Measurements from ENCODE around the gene ETNK1. TPM values are rescaled to one million over a fixed set of nuclear protein-coding genes. Genes with fewer than 3 reads are reported as not detected.
A peak's percentile ranks its signal among the peaks of the same experiment; 100 is the strongest.

Gene ETNK1
- total and polyA plus RNA-seq, 8 donors: 14.8 to 44.7 (median 21.6) TPM

DNA sequence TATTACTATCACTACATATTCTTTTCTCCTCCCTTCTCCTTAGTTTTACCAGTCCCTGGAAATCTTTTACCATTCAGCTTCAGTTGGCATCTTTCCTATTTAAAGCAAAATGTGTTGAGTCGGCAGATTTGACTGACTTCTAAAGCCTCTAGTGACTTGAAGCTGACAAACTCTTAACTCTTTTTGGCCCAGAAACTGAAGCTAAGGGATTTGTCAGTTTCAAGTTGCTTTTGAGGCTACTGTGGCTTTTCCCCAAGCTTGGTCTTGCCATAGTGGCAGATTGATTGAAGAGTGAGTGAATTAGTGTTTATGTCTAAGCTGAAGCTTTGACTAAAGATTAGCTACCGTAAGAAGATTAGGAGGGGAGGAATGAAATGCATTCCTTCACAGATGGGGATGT, 104.0 kb downstream of the ETNK1 start:
- 26 to 28% methylated on average over 2 of the region's 2 CpGs for WGBS, 2 donors
- ATAC-seq (peak in 1 of 4 donors; percentile 12), FAIRE-seq (no peak), DNase-seq (no peak)
- H3K36me3 ChIP-seq: no peaks in the 10 kb centered on the region
- H3K27me3 ChIP-seq: no peaks in the 10 kb centered on the region
- no peak overlapping the region for H3K4me3 ChIP-seq
- intact Hi-C loops (cut with DNase I): no loop called here
- H3K4me1 ChIP-seq: no peaks in the 10 kb centered on the region
- no peaks in the 10 kb centered on the region for H3K9me3 ChIP-seq
- TF ChIP-seq, protein P1, sequence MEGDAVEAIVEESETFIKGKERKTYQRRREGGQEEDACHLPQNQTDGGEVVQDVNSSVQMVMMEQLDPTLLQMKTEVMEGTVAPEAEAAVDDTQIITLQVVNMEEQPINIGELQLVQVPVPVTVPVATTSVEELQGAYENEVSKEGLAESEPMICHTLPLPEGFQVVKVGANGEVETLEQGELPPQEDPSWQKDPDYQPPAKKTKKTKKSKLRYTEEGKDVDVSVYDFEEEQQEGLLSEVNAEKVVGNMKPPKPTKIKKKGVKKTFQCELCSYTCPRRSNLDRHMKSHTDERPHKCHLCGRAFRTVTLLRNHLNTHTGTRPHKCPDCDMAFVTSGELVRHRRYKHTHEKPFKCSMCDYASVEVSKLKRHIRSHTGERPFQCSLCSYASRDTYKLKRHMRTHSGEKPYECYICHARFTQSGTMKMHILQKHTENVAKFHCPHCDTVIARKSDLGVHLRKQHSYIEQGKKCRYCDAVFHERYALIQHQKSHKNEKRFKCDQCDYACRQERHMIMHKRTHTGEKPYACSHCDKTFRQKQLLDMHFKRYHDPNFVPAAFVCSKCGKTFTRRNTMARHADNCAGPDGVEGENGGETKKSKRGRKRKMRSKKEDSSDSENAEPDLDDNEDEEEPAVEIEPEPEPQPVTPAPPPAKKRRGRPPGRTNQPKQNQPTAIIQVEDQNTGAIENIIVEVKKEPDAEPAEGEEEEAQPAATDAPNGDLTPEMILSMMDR (IDR thresholded peaks at IDR 0.05): no peak
- H3K27ac ChIP-seq: no peak overlapping the region

DNA sequence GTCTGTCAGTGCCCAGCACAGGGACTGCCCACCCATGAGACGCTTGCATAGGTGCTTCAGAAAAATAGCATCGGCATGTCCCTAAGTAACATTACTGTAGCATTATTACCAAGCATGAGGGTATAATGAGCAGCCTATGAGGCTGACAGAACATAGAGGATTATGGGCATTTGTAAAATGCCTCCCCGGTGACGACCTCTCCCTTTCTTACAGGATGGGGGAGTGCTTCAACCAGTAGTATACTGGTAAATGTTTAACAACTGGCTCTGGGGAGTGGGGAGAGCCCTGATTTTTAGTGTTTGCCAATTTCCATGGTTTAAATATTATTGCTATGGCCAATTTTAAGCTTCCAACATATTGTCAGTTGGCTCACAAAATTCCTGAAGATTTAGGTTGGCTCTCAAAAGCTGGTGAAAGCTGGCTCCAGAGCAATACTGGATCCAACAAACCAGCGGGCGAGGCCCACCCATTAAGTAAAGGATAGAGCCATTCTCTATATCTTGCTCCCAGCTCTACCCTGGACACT, 104.5 kb downstream of the ETNK1 start:
- no peak for FAIRE-seq
- no peak for DNase-seq
- no peak overlapping the region for H3K4me3 ChIP-seq

DNA sequence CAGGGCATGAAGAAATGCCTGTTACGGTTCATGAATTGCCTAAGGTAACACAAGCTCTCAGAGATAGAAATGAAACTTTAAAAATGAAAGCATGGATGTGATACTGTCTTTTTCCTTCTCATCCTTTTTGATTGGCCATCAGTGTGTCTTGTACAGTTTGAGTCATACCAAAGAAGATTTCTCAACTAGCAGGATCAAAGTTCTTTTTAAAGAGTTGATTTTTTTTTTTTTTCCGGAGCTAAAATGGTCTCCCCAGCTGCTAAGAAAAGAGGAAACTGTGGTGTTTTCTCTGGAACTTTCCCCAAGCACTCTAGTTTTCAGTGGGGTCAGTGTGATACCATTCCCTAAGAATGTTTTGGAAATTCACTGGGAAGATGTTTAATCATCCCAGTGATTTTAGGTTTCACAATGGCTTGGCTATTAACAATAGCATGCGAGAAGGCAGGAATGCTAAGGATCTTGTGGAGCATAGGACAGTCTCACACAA, 105.0 kb downstream of the ETNK1 start:
- FAIRE-seq: no peak

More for the DNA sequence above, 104.5 kb downstream of the ETNK1 start:
- no peaks in the 10 kb centered on the region for H3K27me3 ChIP-seq
- no peaks in the 10 kb centered on the region for H3K9me3 ChIP-seq
- H3K36me3 ChIP-seq: no peaks in the 10 kb centered on the region
- 68 to 78% methylated on average over 6 of the region's 6 CpGs for WGBS, 2 donors
- peak overlapping the region in 1 of 4 donors; percentile 4 for H3K27ac ChIP-seq
- TF ChIP-seq, protein P1 (IDR thresholded peaks at IDR 0.05): no peak
- intact Hi-C loops (cut with DNase I): no loop called here
- no peaks in the 10 kb centered on the region for H3K4me1 ChIP-seq
- no peak for ATAC-seq

DNA sequence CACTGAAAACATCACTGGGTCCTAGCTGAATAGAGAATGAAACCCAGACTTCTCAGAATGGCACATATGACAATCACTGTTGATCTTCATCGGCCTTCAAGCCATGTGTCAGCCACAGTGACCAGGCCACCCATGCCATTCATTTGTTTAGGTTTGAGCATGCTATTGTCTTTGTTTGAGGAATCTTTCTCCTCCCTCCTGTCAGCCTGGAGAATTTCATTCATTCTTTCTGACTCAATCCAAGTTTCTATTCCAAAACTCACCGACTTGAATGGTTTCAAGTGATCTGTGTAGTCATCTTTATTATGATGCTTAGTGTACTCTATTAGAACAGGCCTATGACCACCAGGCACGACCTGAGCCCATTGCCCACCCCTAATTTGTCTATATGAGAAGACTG, 106.3 kb downstream of the ETNK1 start:
- no peaks in the 10 kb centered on the region for H3K4me1 ChIP-seq
- no peak overlapping the region for H3K4me3 ChIP-seq
- TF ChIP-seq, protein P1 (IDR thresholded peaks at IDR 0.05): no peak
- no peak overlapping the region for H3K27ac ChIP-seq
- ATAC-seq (no peak), FAIRE-seq (no peak), DNase-seq (no peak)
- no peaks in the 10 kb centered on the region for H3K27me3 ChIP-seq
- no peaks in the 10 kb centered on the region for H3K9me3 ChIP-seq
- intact Hi-C loops (cut with DNase I): no loop called here
- no peaks in the 10 kb centered on the region for H3K36me3 ChIP-seq
- 52 to 61% methylated on average over 3 of the region's 3 CpGs for WGBS, 2 donors

More for the DNA sequence above, 105.0 kb downstream of the ETNK1 start:
- intact Hi-C loops (cut with DNase I): no loop called here
- Histone ChIP-seq H3K4me1 (no peaks in the 10 kb centered on the region), H3K27me3 (no peaks in the 10 kb centered on the region), H3K27ac (peak overlapping the region in 1 of 4 donors; percentile 4), H3K36me3 (no peaks in the 10 kb centered on the region), H3K9me3 (no peaks in the 10 kb centered on the region), H3K4me3 (no peak overlapping the region)
- 63 to 73% methylated on average over 3 of the region's 3 CpGs for WGBS, 2 donors
- DNase-seq: no peak
- ATAC-seq: peak in 3 of 4 donors; percentile 17 to 74 (median 66)
- TF ChIP-seq, protein P1 (IDR thresholded peaks at IDR 0.05): no peak

DNA sequence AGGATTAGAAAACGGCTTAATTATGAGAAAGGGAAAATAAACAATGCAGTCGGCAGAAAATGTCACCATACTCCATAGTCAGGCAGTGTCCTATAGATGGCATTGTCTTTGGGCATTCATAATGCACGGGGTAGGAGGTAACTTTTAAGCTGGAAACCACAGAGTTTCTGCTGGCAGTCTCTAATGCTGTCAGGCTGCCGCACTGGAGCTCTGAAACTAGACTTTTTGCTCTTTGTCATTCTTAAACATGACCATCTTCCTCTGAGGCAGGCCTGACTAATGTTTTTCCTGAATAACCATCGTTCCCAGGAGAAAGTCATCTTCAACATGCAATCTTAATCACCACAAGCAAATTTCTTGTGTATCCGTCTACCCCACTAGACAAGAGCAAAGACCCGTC, 108.8 kb downstream of the ETNK1 start:
- Histone ChIP-seq H3K27me3 (no peaks in the 10 kb centered on the region), H3K27ac (no peak overlapping the region), H3K36me3 (no peaks in the 10 kb centered on the region), H3K4me3 (no peak overlapping the region), H3K4me1 (no peaks in the 10 kb centered on the region), H3K9me3 (no peaks in the 10 kb centered on the region)
- DNase-seq (no peak), ATAC-seq (no peak), FAIRE-seq (no peak)
- TF ChIP-seq, protein P1 (IDR thresholded peaks at IDR 0.05): no peak
- intact Hi-C loops (cut with DNase I): no loop called here
- WGBS, 2 donors: 71 to 81% methylated on average over 7 of the region's 7 CpGs
